ENCODE data around the gene TEF.
"Not testable (repeated sequence)": the region's sequence is repeated elsewhere in the genome, so short reads cannot be mapped to it uniquely, and the experiment has no call there.

The TEF gene

GRCh38 chr22:41415554-41415953, 33.8 kb downstream of the TEF start:
- no peaks in the 10 kb centered on the region for H3K27me3 Mint-ChIP-seq
- no peaks in the 10 kb centered on the region for H3K9me3 Mint-ChIP-seq
- peaks cover 6% of the 10 kb centered on the region for H3K36me3 Mint-ChIP-seq (ENCODE audit: low read depth)
- peak overlapping the region; percentile 90 for H3K4me3 Mint-ChIP-seq
- H3K4me1 Mint-ChIP-seq (ENCODE audit: low read depth) = peaks cover 32% of the 10 kb centered on the region
- peak overlapping the region; percentile 95 for H3K27ac Mint-ChIP-seq

- Mint-ChIP-seq H3K27ac (no peak overlapping the region), H3K4me3 (no peak overlapping the region), H3K9me3 (no peaks in the 10 kb centered on the region), H3K36me3 (ENCODE audit: low read depth) (peaks cover 6% of the 10 kb centered on the region), H3K4me1 (ENCODE audit: low read depth) (peaks cover 14% of the 10 kb centered on the region), H3K27me3 (no peaks in the 10 kb centered on the region)
Observed at GRCh38 chr22:41417622-41418390, 36.1 kb downstream of the TEF start.

DNA sequence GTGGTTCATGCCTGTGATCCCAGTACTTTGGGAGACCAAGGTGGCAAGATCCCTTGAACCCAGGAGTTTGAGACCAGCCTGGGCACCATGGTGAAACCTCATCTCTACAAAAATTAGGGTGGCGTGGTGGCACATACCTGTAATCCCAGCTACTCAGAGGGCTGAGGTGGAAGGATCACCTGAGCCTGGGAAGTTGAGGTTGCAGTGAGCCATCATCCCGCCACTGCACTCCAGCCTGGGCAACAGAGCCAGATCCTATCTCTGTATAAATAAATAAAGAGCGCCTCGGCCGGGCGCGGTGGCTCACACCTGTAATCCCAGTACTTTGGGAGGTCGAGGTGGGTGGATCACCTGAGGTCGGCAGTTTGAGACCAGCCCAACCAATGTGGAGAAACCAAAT, 37.0 kb downstream of the TEF start:
- Mint-ChIP-seq H3K27me3 (no peaks in the 10 kb centered on the region), H3K27ac (no peak overlapping the region), H3K4me3 (no peak overlapping the region), H3K36me3 (ENCODE audit: low read depth) (peaks cover 6% of the 10 kb centered on the region), H3K4me1 (ENCODE audit: low read depth) (peaks cover 14% of the 10 kb centered on the region), H3K9me3 (no peaks in the 10 kb centered on the region)

DNA sequence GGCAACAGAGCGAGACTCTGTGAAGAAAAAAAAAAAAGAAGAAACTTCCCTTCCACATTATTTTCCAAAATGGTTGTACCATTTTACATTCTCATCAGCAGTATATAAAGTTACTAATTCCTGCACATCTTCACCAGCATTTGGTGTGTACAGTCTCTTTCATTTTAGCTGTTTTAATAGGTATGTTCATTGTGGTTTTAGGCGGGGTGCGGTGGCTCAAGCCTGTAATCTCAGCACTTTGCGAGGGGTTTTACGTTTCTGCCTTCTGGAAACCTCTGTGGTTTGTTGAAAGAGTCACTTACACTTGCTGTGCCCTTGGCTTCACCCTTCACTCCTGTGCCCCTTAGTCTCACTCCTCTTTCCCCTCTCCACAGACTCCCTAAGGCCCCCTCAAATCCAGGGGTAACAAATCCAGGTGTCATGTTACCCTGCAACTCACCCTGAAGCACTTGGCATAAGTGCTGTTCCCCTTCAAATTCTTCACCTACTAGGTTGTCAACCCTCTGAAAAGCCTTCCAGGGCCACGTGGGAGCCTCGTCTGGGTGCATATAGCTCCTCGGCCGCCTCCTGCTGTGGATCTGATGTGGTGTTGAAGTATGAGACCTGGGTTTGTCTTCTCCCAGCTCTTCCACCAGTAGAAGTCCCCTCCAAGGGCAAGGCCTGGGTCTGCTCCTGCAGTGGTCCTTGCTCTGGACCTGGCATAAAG, 44.1 kb downstream of the TEF start:
- Mint-ChIP-seq H3K9me3 (no peaks in the 10 kb centered on the region), H3K4me1 (ENCODE audit: low read depth) (peaks cover 9% of the 10 kb centered on the region), H3K36me3 (ENCODE audit: low read depth) (peaks cover 14% of the 10 kb centered on the region), H3K27ac (peak overlapping the region; percentile 49), H3K27me3 (no peaks in the 10 kb centered on the region), H3K4me3 (peak overlapping the region; percentile 16)

GRCh38 chr22:41429232-41429950, 47.6 kb downstream of the TEF start:
- H3K4me3 Mint-ChIP-seq = no peak overlapping the region
- peaks cover 30% of the 10 kb centered on the region for H3K36me3 Mint-ChIP-seq (ENCODE audit: low read depth)
- peaks cover 9% of the 10 kb centered on the region for H3K4me1 Mint-ChIP-seq (ENCODE audit: low read depth)
- no peaks in the 10 kb centered on the region for H3K9me3 Mint-ChIP-seq
- H3K27me3 Mint-ChIP-seq = no peaks in the 10 kb centered on the region
- H3K27ac Mint-ChIP-seq = no peak overlapping the region

GRCh38 chr22:41429951-41430332, 48.2 kb downstream of the TEF start:
- Mint-ChIP-seq H3K36me3 (ENCODE audit: low read depth) (peaks cover 34% of the 10 kb centered on the region), H3K27ac (no peak overlapping the region), H3K9me3 (no peaks in the 10 kb centered on the region), H3K27me3 (no peaks in the 10 kb centered on the region), H3K4me3 (no peak overlapping the region), H3K4me1 (ENCODE audit: low read depth) (peaks cover 9% of the 10 kb centered on the region)

GRCh38 chr22:41431656-41432055, 49.9 kb downstream of the TEF start:
- Mint-ChIP-seq H3K9me3 (no peaks in the 10 kb centered on the region), H3K27me3 (no peaks in the 10 kb centered on the region), H3K27ac (no peak overlapping the region), H3K4me3 (no peak overlapping the region), H3K36me3 (ENCODE audit: low read depth) (peaks cover 39% of the 10 kb centered on the region), H3K4me1 (ENCODE audit: low read depth) (no peaks in the 10 kb centered on the region)

GRCh38 chr22:41433480-41433879, 51.7 kb downstream of the TEF start:
- not testable (repeated sequence) for H3K4me1 Mint-ChIP-seq (ENCODE audit: low read depth); H3K9me3 Mint-ChIP-seq; H3K27me3 Mint-ChIP-seq; H3K4me3 Mint-ChIP-seq
- peaks cover 43% of the 10 kb centered on the region for H3K36me3 Mint-ChIP-seq (ENCODE audit: low read depth)
- peak overlapping the region; percentile 52 for H3K27ac Mint-ChIP-seq

DNA sequence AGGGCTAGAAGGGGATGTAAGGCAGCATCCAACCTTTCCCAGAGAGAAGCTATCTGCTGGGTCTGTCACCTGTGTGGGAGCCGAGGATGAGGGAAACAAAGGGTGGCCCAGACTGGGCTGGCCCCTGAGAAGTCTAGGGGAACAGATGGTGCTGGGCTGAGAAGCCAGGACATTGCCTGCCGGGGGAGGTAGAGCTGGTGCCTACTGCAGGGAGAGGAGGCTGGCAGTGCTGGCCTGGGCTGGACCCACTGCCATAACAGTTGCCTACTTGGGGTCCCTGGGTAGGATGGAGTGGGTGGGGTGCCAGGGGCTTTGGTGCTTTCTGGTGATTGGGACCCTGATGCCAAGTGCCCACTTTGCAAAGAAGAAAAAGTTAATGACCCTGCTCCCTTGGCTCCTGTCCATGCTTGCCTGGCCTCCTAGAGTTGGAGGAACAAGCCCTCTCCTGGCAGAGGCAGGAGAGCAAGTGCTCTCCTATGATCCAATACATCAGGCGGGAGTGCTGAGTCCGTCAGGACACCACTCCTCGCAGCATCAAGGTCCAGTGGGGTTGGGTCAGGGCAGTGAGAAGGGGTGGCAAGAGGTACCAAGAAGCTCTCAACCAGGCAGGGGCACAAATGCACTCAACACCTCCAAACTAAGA, 52.7 kb downstream of the TEF start:
- H3K27ac Mint-ChIP-seq, H3K9me3 Mint-ChIP-seq: not testable (repeated sequence)
- H3K36me3 Mint-ChIP-seq (ENCODE audit: low read depth) = peaks cover 49% of the 10 kb centered on the region

GRCh38 chr22:41435560-41435959, 53.8 kb downstream of the TEF start:
- Mint-ChIP-seq H3K36me3 (ENCODE audit: low read depth) (peaks cover 49% of the 10 kb centered on the region), H3K27ac (no peak overlapping the region)

More for the DNA sequence above, 52.7 kb downstream of the TEF start:
- H3K4me3 Mint-ChIP-seq; H3K4me1 Mint-ChIP-seq (ENCODE audit: low read depth); H3K27me3 Mint-ChIP-seq: not testable (repeated sequence)

DNA sequence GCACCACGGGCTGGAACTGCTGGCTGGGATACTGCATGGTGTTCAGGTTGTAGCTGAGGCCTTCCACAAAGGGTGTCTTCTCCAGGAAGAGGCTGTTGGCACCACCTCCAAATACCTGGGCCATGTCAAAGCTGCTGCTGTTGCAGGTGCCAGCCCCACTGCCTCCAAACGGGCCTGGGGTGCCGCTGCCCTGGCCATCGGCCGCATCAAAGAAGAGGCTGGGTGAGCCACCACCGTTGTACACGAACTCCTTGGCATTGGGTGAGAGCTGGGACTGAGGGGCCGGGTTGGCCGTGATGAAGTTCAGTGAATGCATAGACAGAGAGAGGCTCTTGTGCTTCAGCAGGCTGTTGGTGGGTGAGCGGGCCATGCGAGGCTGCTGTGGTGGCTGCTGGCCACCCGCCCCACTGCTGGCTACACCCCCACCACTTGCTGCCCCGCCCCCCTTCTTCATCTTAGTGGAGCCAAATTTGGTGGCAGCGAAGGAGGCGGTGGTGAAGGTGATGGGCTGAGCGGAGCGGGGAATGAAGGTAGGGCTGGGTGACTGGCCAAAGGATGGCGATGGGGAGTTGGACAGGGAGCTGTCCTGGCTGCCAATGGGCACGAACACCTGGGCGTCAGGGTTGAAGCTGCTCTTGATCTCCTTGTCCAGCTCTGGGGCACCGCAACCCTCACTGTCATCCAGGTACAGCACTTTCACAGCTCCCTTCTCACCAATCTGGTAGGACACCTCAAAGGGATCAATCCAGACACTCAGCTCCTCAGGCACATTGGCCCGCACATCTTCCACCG, 54.8 kb downstream of the TEF start:
- Mint-ChIP-seq H3K4me3 (no peak overlapping the region), H3K36me3 (ENCODE audit: low read depth) (peaks cover 42% of the 10 kb centered on the region), H3K4me1 (ENCODE audit: low read depth) (peaks cover 14% of the 10 kb centered on the region), H3K27ac (no peak overlapping the region), H3K27me3 (no peaks in the 10 kb centered on the region), H3K9me3 (no peaks in the 10 kb centered on the region)

More at GRCh38 chr22:41435560-41435959, 53.8 kb downstream of the TEF start:
- Mint-ChIP-seq H3K4me3 (no peak overlapping the region), H3K9me3 (no peaks in the 10 kb centered on the region), H3K27me3 (no peaks in the 10 kb centered on the region), H3K4me1 (ENCODE audit: low read depth) (peaks cover 8% of the 10 kb centered on the region)

DNA sequence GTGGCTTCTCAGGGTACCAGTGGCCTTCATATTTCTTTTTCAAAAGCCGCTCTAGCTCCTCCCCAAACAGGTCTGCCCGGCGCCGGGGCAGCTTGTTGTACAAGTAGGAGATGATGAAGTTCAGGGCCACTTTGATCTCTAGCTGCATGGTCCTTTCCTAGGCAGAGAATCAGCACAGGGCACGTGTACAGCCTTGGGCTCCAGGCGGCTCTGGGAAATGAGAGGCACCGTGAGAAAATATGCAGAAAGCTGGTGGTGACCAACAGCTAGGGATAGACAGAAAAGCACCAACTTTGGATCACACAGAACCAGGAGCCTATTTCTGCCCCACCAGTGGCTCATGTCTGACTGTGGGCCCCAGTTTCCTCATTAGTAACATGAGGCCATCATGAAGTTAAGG, 55.5 kb downstream of the TEF start:
- H3K9me3 Mint-ChIP-seq = no peaks in the 10 kb centered on the region
- H3K27ac Mint-ChIP-seq = no peak overlapping the region
- H3K4me1 Mint-ChIP-seq (ENCODE audit: low read depth) = peaks cover 16% of the 10 kb centered on the region
- H3K4me3 Mint-ChIP-seq = no peak overlapping the region
- no peaks in the 10 kb centered on the region for H3K27me3 Mint-ChIP-seq
- H3K36me3 Mint-ChIP-seq (ENCODE audit: low read depth) = peaks cover 37% of the 10 kb centered on the region

DNA sequence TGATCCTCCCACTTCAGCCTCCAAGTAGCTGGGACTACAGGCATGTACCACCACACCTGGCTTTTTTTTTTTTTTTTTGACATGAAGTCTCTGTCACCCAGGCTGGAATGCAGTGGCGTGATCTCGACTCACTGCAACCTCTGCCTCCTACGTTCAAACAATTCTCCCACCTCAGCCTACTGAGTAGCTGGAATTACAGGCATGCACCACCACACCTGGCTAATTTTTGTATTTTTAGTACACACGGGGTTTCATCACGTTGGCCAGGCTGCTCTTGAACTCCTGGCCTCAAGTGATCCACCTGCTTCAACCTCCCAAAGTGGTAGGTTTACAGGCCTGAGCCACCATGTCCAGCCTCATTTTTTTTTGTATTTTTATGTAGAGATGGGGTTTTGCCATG, 58.8 kb downstream of the TEF start:
- H3K27me3 Mint-ChIP-seq, H3K4me3 Mint-ChIP-seq, H3K27ac Mint-ChIP-seq, H3K9me3 Mint-ChIP-seq: not testable (repeated sequence)
- Mint-ChIP-seq H3K4me1 (ENCODE audit: low read depth) (peaks cover 28% of the 10 kb centered on the region), H3K36me3 (ENCODE audit: low read depth) (peaks cover 46% of the 10 kb centered on the region)

GRCh38 chr22:41442240-41442792, 60.6 kb downstream of the TEF start:
- no peak overlapping the region for H3K27ac Mint-ChIP-seq

More at GRCh38 chr22:41442240-41442792, 60.6 kb downstream of the TEF start:
- Mint-ChIP-seq H3K27me3 (no peaks in the 10 kb centered on the region), H3K4me1 (ENCODE audit: low read depth) (peaks cover 28% of the 10 kb centered on the region), H3K36me3 (ENCODE audit: low read depth) (peaks cover 35% of the 10 kb centered on the region), H3K9me3 (no peaks in the 10 kb centered on the region), H3K4me3 (no peak overlapping the region)

Measured in stimulated activated naive CD8-positive, alpha-beta T cell treated with anti-CD3 and anti-CD28 coated beads, Interleukin-15, Interleukin-2, amounts not matched to agents 100 ng/mL and 50 ng/mL, for 24 hours (primary cell).